ENCODE data around the gene CAMK1D.

Gene CAMK1D

DNA sequence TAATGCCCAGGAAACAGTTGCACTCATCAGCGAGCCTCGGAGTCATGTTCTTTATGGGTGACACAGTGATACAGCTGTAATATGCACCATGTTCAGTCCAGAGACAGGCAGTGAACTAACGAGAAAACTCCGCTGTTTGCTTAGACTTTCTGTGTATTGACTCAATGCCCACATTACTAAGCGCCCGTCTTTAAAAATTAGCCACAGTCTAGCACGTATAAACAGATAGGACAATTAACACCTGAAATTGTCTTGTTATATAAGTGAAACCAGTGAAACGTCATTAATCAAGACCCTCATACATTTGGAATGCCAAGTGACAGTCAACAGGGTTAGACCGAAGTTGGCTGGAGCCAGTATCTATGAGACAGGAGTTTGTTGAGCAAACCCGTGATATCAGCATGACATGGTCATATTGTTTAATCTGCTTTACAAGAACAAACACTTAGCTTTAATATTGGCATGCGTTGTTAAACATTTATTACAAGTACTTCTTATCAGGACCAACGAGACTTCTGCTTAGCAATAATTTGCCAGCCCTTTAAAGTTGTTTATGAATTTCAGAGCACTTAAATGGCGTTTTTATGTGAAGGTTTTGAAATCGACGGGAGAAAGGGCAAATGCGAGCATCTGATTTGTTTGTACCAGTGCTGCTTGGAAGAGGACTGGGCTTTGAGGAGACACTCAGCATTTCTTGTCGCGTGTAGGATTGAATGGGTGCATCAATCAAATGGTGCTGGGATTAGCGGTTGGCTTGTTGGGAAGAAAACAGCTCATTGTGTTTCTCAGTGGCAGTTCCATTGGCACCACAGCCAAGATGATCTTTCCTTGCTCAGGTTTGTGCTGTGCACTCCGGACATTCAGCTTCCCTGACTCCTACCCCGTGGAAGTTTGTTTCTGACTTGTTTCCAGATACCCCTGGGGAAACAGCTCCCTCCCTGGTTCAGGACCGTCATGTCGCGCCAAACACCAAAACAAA is 56.3 kb downstream of the CAMK1D start:
- no peak for DNase-seq

DNA sequence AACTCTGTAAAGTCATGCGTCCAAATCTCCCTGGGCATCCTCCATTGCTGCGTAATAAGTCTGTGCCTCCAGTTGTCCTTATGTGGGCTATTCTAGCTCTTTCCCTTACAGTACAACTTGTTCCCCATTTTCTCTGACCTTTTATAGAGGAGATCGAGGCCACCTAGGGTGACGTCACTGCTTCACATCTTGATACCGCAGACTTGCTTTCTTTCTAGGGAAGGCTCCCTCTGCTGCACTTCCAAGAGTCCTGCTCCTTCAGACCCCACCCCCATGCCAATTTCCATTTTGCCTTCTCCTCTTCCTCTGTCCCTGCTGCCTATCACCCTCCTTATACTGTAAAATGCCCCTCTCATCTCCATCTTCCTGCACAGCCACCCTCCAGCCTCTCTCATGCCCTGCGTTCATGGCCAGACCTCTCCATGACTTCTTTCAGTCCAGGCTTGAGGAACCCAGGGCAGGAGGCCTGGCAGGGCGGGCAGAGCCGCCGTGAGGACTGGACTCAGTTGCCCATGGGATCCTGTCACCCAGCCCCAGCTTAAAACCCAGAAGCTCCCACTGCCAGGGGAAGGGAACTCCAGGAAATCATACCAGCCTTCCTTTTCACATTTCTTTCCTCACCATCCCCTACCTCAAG is 57.5 kb downstream of the CAMK1D start:
- DNase-seq = no peak

DNA sequence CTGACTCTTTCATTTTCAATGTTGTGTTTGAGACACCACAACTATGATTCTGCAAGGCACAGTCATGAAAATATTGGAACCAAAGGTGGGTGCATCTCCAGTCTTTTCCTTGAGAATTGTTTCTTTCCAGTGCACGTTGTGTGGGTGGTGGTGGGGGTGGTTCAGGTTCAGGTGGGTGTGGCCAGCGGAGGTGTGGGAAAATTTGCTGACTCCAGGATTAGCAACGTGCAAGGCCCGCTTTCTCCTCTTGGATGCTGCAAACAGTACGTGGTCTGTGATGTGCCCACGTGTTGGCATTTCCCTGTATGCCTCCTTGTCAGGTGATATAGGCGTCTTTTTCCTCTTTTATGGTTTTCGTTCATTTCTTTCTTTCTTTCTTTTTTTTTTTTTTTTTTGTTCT is 59.1 kb downstream of the CAMK1D start:
- no peak for DNase-seq

DNA sequence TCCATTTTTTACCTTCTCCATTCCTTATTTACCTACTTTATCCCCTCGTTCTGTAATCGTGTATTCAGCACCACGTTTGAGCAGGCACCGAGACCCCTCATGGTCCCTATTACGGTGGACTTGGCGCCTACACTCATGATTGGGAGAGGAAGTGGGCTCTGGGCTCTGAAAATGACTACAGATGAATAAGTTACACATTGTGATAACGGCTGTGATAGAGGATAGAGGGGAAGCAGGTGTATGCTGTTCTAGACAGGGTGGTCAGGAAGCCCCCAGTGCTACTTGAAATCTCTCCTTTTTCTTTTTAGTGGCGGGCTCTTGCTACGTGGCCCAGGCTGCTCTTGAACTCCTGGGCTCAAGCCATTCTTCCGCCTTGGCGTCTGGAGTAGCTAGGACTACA is 59.8 kb downstream of the CAMK1D start:
- no peak for DNase-seq

DNA sequence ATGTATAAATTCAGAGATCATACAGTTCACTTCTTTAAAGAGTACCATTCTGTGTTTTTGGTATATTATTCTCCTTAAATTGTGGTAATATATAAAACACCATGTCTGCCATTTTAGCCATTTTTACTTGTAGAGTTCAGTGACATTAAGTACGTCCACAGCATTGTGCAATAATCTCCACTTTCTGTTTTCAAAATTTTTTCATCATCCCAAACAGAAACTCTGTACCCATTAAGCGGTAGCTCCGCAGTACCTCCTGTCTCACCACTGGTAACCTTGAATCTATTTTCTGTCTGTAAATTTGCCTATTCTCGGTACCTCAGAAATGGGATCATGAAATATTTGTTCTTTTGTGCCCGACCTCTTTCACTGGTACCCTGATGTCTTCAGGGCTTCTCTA is 60.3 kb downstream of the CAMK1D start:
- DNase-seq = no peak

DNA sequence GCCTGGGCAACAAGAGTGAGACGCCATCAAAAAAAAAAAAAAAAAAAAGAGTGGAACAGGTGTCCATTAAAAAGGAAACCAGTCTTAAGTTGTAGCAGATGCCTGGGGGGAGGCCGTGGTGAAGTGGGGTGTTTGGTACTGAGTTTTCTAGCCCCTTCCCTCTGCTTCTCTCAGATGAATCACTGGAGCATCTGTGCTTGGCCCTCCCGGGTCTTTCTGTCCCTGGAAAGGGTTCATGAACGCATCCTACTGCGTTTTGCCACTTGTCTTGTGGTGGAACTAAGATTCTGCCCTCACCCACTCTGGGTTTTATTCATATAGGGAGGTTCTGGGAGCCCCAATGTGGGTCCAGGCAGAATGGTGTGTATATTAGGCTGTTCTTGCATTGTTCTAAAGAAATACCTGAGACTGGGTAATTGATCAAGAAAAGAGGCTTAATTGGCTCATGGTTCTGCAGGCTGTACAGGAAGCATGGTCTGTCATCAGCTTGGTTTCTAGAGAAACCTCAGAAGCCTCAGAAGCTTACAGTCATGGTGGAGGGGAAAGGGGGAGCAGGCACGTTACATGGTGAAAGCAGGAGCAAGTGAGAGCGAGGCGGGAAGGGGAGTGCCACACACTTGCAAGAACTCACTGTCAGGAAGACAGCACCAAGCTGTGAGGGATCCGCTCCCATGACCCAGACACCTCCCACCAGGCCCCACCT is 63.5 kb downstream of the CAMK1D start:
- DNase-seq = no peak

DNA sequence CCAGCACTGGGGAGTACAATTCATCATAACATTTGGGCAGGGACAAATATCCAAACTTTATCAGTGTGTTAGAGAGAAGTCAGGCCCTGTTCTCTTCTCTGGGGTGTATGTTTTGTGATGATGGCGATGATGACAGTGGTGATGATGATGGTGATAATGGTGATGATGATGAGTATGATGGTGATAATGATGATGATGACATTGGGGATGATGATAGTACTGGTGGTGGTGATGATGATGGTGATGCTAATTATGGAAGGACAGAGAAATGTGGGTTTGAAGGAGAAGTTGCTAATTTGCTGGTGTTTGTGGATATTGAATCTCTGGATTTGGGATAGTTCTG is 64.0 kb downstream of the CAMK1D start:
- DNase-seq = no peak

DNA sequence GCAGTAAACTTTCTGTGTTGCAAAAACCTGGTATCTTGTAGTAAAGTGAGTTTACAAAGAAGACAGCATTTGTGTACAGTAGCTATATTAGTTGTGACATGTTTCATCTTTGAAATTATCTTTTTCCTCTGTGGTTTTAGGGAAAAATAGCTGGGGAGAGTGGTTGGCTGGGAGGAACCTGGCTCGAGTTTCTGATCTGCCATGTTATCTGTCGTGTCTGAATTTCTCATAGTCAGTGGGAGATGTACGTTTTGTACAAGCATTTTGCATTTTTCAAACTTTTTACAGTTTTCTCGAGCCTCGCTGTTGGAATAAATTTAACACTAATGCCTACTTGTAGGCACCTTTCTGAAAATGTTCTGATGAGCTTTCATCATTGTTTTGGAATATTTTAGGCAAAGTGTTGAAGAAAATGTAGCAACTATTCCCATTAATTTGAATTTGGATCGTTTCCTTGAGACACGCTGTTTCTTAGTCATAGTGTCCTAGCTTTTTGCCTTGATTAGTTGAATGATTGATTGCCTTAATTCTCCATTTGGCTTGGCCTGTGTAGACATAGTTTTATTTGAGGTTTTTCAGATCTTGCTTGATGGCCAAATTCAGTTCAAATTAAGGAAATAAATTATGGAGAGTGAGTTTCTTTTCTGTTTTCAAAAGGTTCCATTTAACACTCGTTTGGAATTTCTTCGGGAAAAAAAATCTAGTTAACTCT is 65.1 kb downstream of the CAMK1D start:
- DNase-seq = no peak

DNA sequence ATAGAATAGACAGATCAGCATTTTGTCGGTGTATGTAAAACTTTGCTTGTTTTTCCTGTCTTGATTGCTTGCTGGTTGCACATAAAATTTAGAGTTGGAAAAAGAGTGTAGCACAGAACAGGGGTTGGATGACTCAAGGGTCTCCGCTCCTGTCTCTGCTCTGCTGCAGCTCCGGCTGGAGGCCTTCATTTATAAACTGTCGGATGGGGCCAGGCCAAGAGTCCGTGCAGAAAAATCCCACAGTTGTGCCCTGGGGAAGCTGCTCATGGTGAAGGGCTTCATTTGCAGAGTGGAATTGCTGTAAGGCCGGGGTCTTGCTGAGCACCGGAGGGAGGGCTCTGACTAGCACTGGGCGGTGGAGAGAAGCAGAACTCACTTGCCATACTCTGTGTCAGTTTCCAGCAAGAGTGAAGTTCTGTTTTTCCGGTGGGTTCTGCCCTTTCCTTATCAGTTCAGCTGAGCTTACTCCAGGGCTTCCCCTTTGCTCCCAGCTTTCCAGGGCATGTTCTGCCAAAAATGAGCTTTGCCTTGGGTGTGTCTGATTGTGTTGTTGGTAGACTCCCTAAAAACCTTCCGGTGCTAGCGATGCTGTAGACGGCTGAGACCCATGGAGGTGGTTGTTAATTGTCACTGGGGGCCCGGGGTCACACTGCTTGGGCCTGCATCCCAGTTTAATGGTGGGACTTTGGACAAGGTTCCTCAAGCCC is 67.2 kb downstream of the CAMK1D start:
- DNase-seq = no peak

DNA sequence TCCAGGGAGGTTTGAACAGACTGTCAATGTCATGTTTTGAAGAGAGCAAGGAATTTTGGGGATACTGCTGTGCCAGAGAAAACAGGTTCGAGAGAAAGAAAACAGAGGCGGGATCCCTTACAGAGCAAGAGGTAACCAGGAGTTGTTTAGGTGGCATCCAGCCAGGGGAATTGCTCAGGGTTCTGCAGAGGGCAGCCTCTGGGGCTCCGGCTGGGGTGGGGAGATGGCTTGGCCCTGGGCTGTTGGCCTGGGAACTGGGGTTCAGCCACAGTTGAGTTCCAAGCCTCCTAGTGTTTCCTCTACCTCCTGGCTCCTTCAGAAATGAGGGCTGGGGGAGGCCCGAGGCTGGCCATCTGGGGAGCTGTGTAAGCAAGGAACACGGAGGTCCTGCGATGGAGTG is 68.0 kb downstream of the CAMK1D start:
- DNase-seq = no peak

DNA sequence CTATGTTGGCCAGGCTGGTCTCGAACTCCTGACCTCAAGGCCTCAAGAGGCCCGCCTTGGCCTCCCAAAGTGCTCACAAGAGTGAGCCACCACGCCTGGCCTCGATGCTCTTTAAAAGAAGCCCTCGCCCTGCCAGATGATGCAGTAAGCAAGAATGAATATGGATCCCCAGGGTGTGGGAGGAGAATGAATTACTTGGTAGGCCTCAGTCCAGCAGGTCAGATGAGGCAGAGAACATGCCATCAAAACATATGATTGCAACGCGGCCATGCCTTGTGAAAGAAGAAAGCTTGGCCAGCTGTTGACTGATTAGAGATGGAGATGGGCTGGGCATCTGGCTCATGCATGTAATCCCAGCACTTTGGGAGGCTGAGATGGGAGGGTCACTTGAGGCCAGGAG is 68.7 kb downstream of the CAMK1D start:
- no peak for DNase-seq

DNA sequence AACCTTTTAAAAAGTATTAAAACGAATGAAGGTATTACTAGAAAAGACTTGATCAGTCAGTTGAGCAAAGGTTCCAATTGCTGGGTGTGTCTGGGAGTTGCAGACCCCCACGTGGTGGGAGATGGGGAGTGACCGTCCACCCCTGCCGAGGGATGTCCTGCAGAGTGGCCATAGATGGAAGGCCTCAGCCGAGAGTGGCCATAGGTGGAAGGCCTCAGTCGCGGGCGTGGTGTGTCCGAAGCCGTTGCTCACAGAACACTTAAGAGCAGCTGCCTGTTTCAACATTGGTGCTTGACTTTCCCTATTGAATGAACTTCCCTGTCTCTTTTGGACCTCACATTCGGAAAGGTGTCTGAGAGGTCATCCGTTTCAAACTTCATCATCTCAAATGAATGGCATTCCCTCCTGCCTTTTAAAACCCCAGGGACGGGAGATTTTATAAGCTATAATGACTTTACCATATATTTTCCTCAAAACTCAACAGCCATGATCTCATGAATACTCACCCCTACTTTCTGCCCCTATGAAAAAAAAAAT is 69.4 kb downstream of the CAMK1D start:
- DNase-seq = no peak

DNA sequence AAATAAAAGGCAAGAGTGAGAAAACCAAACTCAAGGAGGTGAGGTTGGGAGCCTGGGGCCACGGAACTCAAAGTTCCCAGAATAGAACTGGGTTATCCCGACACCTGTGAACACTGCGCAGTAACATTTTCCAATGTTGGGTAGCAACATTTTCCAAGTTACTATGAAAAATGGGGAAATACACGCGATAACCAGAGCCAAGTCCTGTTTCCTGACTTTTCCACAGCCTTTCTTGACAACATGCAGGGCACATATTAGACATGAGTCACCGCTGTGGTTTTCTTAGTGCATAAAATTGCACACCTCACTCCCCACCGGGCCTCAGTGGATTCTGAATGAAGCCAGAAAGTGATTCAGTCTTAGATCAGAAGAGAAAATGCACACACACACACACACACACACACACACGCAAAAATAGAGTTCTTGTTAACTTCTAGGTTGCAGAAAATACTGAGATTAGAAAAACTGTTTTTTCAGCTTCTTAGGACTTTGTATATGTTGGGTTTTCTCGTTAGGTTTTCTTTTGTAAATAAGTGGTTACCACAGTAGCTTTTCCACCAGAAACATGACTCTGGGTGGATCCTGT is 70.0 kb downstream of the CAMK1D start:
- DNase-seq = no peak

DNA sequence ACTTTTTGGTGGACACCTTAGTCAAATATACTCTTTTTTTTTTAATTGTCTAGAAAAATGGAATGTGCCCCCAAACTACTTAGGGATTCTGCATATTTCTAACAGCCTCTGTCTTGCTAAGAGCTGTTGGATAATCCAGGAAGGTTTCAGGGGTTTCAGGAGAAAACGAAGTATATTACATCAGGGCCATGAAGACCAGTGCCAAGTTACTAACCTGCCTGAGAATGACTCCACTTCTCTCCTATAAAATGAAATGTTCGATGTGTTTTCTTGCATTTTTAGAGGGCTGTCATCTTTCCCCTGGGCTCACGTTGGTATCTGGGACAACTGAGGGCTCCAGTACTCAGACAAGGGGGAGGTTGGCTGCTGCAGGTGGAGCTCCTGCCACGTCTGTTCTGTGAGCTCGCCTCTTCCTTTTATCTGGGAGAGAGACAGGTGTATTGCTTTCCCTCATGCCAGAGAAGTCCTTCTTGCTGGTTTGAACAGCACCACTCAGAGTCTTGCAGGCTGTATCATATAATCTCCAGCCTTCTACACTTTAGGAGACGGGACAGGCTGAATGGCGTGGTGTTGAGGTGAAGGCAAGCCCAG is 71.3 kb downstream of the CAMK1D start:
- no peak for DNase-seq

DNA sequence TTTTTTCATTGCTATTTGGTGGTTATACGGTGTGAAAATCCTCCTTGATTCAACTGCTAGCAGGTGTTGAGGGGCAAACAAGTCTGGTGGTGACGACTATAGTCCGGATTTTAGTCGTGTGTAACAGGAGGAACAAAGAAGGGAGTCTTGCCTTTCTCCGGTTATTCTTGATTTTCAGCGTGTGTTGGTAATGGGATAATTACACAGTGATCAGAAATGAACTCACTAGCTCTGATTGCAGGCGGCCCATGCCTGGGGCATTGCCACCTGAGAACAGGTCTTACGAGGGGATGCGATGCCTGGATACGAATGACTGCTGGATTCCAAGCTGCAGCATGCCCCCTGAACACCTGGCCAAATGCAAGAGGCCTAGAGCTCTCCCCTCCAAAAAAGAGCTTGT is 72.8 kb downstream of the CAMK1D start:
- peak; percentile 39 for DNase-seq

DNA sequence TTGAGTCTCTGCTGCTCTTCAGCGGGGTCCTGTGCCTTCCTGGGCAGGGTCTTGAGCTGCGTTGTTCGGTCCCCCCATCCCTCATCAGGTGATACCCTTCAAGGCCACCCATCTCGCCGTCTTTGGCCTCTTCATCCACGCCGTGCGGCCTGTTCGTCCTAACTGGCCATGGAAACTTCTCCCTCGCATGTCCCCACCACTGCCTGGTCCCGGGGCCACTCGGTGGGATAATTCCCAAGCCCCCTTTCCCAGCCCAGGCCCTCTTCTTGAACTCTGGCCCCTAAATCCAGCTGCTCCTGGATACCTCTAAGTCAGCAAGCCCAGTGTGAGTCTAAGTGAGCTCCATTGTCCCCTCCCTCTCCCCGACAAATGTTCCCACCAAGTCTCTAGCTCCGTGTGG is 74.5 kb downstream of the CAMK1D start:
- no peak for DNase-seq

DNA sequence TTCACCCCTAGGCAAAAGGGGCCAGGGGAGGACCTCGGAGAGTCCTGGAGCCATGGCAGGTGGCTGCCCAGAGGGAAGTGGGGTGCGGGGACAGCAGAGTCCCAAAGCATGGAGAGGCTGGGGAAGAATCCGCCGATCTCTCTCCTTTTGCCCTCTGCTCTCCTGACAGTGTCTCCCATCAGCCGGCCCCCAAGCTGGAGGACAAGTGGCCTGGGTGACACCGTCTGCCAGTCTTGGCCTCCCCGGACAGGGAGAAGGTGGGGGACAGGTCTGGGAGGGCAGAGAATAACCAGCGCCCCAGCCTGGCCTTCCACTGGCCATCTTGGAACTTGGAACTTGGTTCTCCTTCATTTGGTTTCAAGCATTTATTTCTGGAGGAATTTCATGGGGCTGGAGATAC is 77.9 kb downstream of the CAMK1D start:
- no peak for DNase-seq

DNA sequence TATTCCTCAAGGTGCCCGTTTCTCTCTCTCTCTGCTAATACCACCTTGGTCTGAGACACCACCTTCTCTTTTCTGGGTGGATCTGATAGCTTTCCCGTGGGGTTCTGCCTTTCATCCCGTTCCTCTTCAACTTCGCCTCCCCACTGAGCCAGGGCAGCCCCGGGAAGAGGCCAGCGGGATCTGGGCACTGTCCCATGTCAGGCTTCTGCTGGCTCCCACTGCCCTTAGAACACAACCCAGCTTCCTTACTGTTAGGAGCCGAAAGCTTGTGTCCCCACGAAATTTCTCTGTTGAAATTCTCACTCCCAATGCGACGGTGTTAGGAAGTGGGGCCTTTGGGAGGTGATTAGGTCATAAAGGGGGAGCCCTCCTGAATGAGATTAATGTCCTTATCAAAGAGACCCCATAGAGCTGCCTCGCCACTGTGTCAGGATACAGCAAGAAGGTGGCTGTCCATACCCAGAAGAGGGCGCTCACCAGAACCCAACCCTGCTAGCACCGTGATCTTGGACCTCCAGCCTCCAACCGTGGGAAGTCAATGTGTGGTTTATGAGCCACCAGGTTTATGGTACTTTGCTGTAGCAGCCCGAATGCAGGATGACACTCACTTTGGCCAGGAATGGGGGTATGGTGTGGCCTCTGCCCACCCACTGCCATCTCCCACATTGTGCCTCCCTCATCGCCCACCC is 79.2 kb downstream of the CAMK1D start:
- DNase-seq = no peak

DNA sequence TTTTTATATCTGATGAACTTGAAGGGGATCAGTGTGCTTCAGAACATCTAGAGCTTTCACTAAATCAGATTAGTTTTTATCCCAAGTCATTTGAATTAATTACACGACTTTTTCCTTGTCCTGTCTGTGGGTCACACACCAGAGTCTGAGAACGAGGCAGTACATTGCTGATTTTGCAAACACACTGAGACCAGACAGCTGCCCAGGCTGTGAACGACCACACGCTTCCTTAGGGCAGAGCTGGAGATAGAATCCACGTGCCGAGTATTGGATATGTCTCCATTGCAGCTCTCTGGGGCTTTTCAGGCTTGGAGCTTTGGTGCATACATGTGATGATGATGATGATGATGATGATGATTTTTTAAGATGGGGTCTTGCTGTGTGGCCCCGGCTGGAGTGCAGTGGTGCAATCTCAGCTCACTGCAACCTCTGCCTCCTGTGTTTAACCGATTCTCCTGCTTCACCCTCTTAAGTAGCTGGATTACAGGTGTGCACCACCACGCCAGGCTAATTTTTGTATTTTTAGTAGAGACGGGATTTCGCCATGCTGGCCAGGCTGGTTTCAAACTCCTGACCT is 81.1 kb downstream of the CAMK1D start:
- no peak for DNase-seq
